K562 (cell line): ENCODE measurements around the gene ARNT2. TPM values are rescaled to one million over a fixed set of nuclear protein-coding genes. Genes with fewer than 3 reads are reported as not detected.

ENCODE experiments used
- ATAC-seq: fragments of 200-7000 bp; cut with Tn5 transposase; 3 replicates; pipeline ENCODE4 v1.9.1; 2020; ENCODE audit warnings: moderate library complexity
- BruUV-seq: library from RNA; stranded (reverse); fragments of 400-500 nt; replicated peaks from 2 replicates; lab custom pipeline; 2021; lab: Mats Ljungman, UMichigan
- CTCF ChIA-PET: fragments of 300-600 bp; formaldehyde crosslinking; extraction: SDS; loops from one replicate; lab custom pipeline; 2021; ENCODE audit warnings: low intra/inter-chr PET ratio; lab: Yijun Ruan, JAX
- POLR2A ChIA-PET: fragments of 300-600, 350-650 bp; sonication (Branson Sonifier 250); formaldehyde crosslinking; extraction: SDS; loops from one replicate; lab custom pipeline; 2021; ENCODE audit warnings: antibody characterized with exemption, inconsistent platforms; lab: Yijun Ruan, JAX
- DNase-seq, 4 experiments: peaks; one replicate each; pipeline versions ENCODE4 v3.0.0 to v3.0.0-alpha.2; 2011 to 2018; ENCODE audit warnings: low spot score in 3 of 4, mixed read lengths in 3 of 4; ENCODE audit errors: extremely low read depth in 1 of 4
- FAIRE-seq: peaks from 2 replicates; lab custom pipeline; 2011; peaks lifted over from hg19 to GRCh38; lab: Jason Lieb, UNC
- H2AFZ ChIP-seq: 2 replicates; pipeline ENCODE4 v1.6.0; 2011; ENCODE audit warnings: low read depth, low read length, control low read depth, inconsistent platforms
- H3K27ac ChIP-seq: fragments of 200-600 bp; 3 replicates; pipeline ENCODE4 v1.8.0; 2011; ENCODE audit warnings: low read depth, mild to moderate bottlenecking, control low read depth, inconsistent platforms, low read length, moderate library complexity, mixed read lengths; ENCODE audit errors: extremely low read depth
- H3K27me3 ChIP-seq, 2 experiments: fragments of 300-600 bp in 1 of 2; 2 replicates in 1 of 2; 3 replicates in 1 of 2; pipeline versions ENCODE4 v1.6.0 to v1.8.0; 2011; ENCODE audit warnings: inconsistent platforms in 2 of 2, low read length in 2 of 2, mild to moderate bottlenecking in 1 of 2, mixed read lengths in 1 of 2, moderate library complexity in 1 of 2; ENCODE audit not compliant: control insufficient read depth in 2 of 2, insufficient read depth in 2 of 2
- H3K36me3 ChIP-seq: fragments of 300-600 bp; 3 replicates; pipeline ENCODE4 v1.8.0; 2011; ENCODE audit warnings: mild to moderate bottlenecking, low read length, inconsistent platforms; ENCODE audit not compliant: control insufficient read depth, insufficient read depth
- H3K4me1 ChIP-seq, 2 experiments: fragments of 200-600 bp in 1 of 2; replicated peaks in 1 of 2; 2 replicates in 1 of 2; 3 replicates in 1 of 2; pipeline versions ENCODE4 v1.5.1 to v1.8.0; 2011; ENCODE audit warnings: inconsistent platforms in 2 of 2, low read length in 2 of 2, mild to moderate bottlenecking in 1 of 2, mixed read lengths in 1 of 2, moderate library complexity in 1 of 2; ENCODE audit not compliant: control insufficient read depth in 2 of 2, insufficient read depth in 2 of 2
- H3K4me2 ChIP-seq: 2 replicates; pipeline ENCODE4 v1.6.1; 2011; ENCODE audit warnings: low read length, control low read depth, inconsistent platforms, mixed read lengths; ENCODE audit not compliant: insufficient read depth
- H3K4me3 ChIP-seq: fragments of 200-600 bp; sonication (generic), shearing (Covaris generic); 2 replicates; pipeline ENCODE4 v1.5.1; 2016; ENCODE audit warnings: control low read depth, inconsistent platforms
- H3K79me2 ChIP-seq: fragments of 200-600 bp; 3 replicates; pipeline ENCODE4 v1.8.0; 2011; ENCODE audit warnings: low read length, inconsistent platforms; ENCODE audit not compliant: control insufficient read depth, insufficient read depth
- H3K9ac ChIP-seq, 2 experiments: 2 replicates each; pipeline versions ENCODE4 v1.6.0 to v1.6.1; 2011; ENCODE audit warnings: low read depth in 2 of 2, low read length in 2 of 2, control low read depth in 1 of 2, inconsistent platforms in 1 of 2, mild to moderate bottlenecking in 1 of 2, mixed read lengths in 1 of 2; ENCODE audit not compliant: insufficient read depth in 1 of 2
- H3K9me1 ChIP-seq: one replicate; pipeline ENCODE4 v1.6.0; 2011; ENCODE audit warnings: inconsistent platforms, mild to moderate bottlenecking, low read length, moderate library complexity; ENCODE audit not compliant: control insufficient read depth, insufficient read depth
- H3K9me3 ChIP-seq: replicated peaks from 2 replicates; pipeline ENCODE4 v1.5.1; 2011; ENCODE audit warnings: low read depth, low read length, inconsistent platforms; ENCODE audit not compliant: control insufficient read depth, insufficient read depth
- H4K20me1 ChIP-seq: replicated peaks from 2 replicates; pipeline ENCODE4 v1.6.1; 2011; ENCODE audit warnings: low read length, inconsistent platforms, mixed read lengths; ENCODE audit not compliant: control insufficient read depth, insufficient read depth
- CBFB ChIP-seq: sonication (generic); formaldehyde crosslinking; IDR thresholded peaks from 2 replicates; pipeline ENCODE4 v1.4.0; 2020; ENCODE audit warnings: mild to moderate bottlenecking, missing genetic modification reagents
- MECOM ChIP-seq: fragments of 250-450 bp; sonication (Bioruptor Pico); IDR thresholded peaks from 2 replicates; pipeline ENCODE4 v1.8.0; 2022; ENCODE audit warnings: inconsistent platforms
- MYBL2 ChIP-seq, 2 experiments: fragments of 450-650 bp in 1 of 2; sonication (generic) in 1 of 2; formaldehyde crosslinking in 1 of 2; IDR thresholded peaks; 2 replicates each; pipeline versions ENCODE4 v1.6.1 to v1.8.1; 2017 to 2022; ENCODE audit warnings: borderline replicate concordance in 1 of 2, inconsistent platforms in 1 of 2, low read depth in 1 of 2, mild to moderate bottlenecking in 1 of 2, missing genetic modification reagents in 1 of 2, moderate library complexity in 1 of 2
- NEUROD1 ChIP-seq: fragments of 150-350 bp; IDR thresholded peaks from 2 replicates; pipeline ENCODE4 v1.6.1; 2014; ENCODE audit warnings: borderline replicate concordance, low read length, low read depth; ENCODE audit not compliant: partially characterized antibody
- TEAD1 ChIP-seq, 2 experiments: fragments of 450-650 bp in 1 of 2; sonication (generic) in 1 of 2; formaldehyde crosslinking; IDR thresholded peaks; 2 replicates each; pipeline versions ENCODE4 v1.4.0 to v1.8.0; 2020 to 2022; ENCODE audit warnings: mild to moderate bottlenecking in 2 of 2, missing genetic modification reagents in 1 of 2
- ZFP36 ChIP-seq: fragments of 150-350 bp; IDR thresholded peaks from 2 replicates; pipeline ENCODE4 v1.6.1; 2018; ENCODE audit warnings: low read length, low read depth; ENCODE audit not compliant: partially characterized antibody
- ZNF239 ChIP-seq: fragments of 250-450 bp; sonication (Bioruptor Pico); IDR thresholded peaks from 2 replicates; pipeline ENCODE4 v1.4.0; 2020; ENCODE audit warnings: mild to moderate bottlenecking
- WGBS: fragments of 100-300 bp; shearing (Covaris generic); methylation state at CpG from one replicate; pipeline ENCODE4 v1.1.6; 2016; ENCODE audit warnings: low coverage, mixed read lengths; ENCODE audit not compliant: insufficient coverage; ENCODE audit errors: missing lambda C conversion rate; 5-methylcytosine and 5-hydroxymethylcytosine counted together
- in situ Hi-C: fragments of 300-500 bp; cut with MboI; formaldehyde crosslinking; loops from 4 replicates; pipeline ENCODE4 v1.15.0; 2018; ENCODE audit warnings: inconsistent platforms, mixed read lengths
- intact Hi-C: fragments of 100-400 bp; cut with micrococcal nuclease; formaldehyde crosslinking; loops from 2 replicates; pipeline ENCODE4 v1.14.2; 2022
- polyA plus RNA-seq, 8 experiments: library from polyadenylated mRNA; depleted of rRNA in 4 of 8; stranded (reverse) in 5 of 8; unstranded in 3 of 8; fragments of >200 nt; fragmentation: Nextera tagmentation in 2 of 8; fragmentation: Illumina TruSeq in 1 of 8; extraction: Ambion mirVana in 2 of 8; extraction: Trizol in 1 of 8; gene quantifications; 2 replicates each; pipeline versions ENCODE4 v1.2.1 to v1.2.3, GENCODE V29; 2011 to 2014; ENCODE audit warnings: inconsistent platforms in 1 of 8, missing spikeins in 1 of 8
- total RNA-seq, 7 experiments: library from RNA; depleted of rRNA in 6 of 7; stranded (reverse); fragments of >200 nt in 6 of 7; fragmentation: Illumina TruSeq in 2 of 7; extraction: Trizol in 2 of 7; gene quantifications; 2 replicates each; pipeline versions ENCODE4 v1.2.1 to v1.2.3, GENCODE V29; 2011 to 2021; ENCODE audit warnings: low replicate concordance in 1 of 7
- TF ChIP-seq, protein P1 (sequence below): fragments of 450-650 bp; IDR thresholded peaks from 2 replicates; pipeline ENCODE4 v1.6.1; 2017; ENCODE audit warnings: mild to moderate bottlenecking, moderate library complexity

ARNT2 gene
- total and polyA plus RNA-seq, 9 of the 15 experiments (the other 6 are each of a cell fraction or from before 2014, with no cell fraction given) = 0.01 TPM; not detected in 8

DNA sequence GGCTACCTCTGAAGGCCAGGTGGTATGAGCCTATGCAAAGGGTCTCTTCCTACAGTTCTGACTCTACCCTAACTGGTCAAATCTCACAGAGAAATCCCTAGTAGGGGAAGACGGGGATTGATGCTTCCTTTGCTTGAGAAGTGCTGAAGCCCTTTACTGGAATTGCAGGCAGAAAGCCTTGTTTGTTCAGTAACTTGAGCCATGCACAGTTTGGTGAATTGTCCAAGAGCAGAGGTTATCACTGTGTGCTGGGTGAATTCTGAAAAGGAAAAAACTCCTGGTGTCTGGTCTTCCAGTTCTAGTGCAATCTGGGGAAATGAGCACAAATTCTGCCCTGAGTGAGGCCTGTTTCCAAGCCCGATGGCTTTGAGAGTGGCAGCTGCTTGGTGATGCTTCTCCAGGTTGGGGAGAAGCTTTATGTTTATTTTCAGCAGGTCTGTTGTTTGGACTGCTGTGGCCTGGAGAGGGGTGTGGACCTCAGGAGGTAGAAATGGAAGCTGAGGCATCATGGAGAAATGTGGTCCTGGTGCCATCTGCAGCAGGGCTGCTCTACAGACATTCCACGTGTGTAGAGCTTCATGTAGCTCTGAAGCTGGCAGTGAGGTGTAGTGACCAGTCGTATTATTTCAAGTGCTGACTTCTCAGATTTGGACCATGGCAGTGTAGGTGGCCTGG, 60.9 kb downstream of the ARNT2 start:
- in situ Hi-C loops (loop anchor here (25.0 kb wide), 1 partner anchor 647 kb away; no protein-coding TSS in a partner anchor), intact Hi-C loops (no loop called here)
- no peaks in the 10 kb centered on the region for H3K79me2 ChIP-seq
- DNase-seq (no peak), FAIRE-seq (no peak), ATAC-seq (no peak)
- H2AFZ ChIP-seq = no peak overlapping the region
- no peaks in the 10 kb centered on the region for H3K9me3 ChIP-seq
- no peak overlapping the region for H3K9ac ChIP-seq
- H3K36me3 ChIP-seq = no peaks in the 10 kb centered on the region
- H4K20me1 ChIP-seq = no peaks in the 10 kb centered on the region; the same call in 1 of the 2 replicates
- H3K9me1 ChIP-seq = no peaks in the 10 kb centered on the region
- WGBS = 2% methylated on average over 4 of the region's 4 CpGs
- H3K4me3 ChIP-seq = no peak overlapping the region
- H3K27ac ChIP-seq = no peak overlapping the region
- peaks cover 5 to 32% of the 10 kb centered on the region in 2 experiments; a peak in 4 of 5 replicates for H3K27me3 ChIP-seq
- no TSS peak for BruUV-seq
- H3K4me2 ChIP-seq = no peak overlapping the region
- CTCF ChIA-PET = no interaction called here
- H3K4me1 ChIP-seq = no peaks in the 10 kb centered on the region
- TF ChIP-seq CBFB (CRISPR knock-in tag) = no peak
- no peak for TF ChIP-seq NEUROD1
- TF ChIP-seq, protein P1, sequence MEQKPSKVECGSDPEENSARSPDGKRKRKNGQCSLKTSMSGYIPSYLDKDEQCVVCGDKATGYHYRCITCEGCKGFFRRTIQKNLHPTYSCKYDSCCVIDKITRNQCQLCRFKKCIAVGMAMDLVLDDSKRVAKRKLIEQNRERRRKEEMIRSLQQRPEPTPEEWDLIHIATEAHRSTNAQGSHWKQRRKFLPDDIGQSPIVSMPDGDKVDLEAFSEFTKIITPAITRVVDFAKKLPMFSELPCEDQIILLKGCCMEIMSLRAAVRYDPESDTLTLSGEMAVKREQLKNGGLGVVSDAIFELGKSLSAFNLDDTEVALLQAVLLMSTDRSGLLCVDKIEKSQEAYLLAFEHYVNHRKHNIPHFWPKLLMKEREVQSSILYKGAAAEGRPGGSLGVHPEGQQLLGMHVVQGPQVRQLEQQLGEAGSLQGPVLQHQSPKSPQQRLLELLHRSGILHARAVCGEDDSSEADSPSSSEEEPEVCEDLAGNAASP = no peak
- TF ChIP-seq ZNF239 (CRISPR knock-in tag) = no peak
- no peak for TF ChIP-seq MYBL2 (IDR thresholded peaks at IDR 0.05; ENCODE audit: low read depth)
- no peak for TF ChIP-seq MYBL2 (CRISPR knock-in tag; IDR thresholded peaks at IDR 0.05; ENCODE audit: borderline replicate concordance)
- no peak for TF ChIP-seq MECOM (CRISPR knock-in tag)
- no peak for TF ChIP-seq ZFP36
- TF ChIP-seq TEAD1 (CRISPR knock-in tag; IDR thresholded peaks at IDR 0.05) = no peak
- POLR2A ChIA-PET = no interaction called here
